K562 (cell line): Measurements from ENCODE around the gene JUP. TPM values are rescaled to one million over a fixed set of nuclear protein-coding genes. Genes with fewer than 3 reads are reported as not detected.

ENCODE experiments used
- ATAC-seq: fragments of 200-7000 bp; cut with Tn5 transposase; 3 replicates; pipeline ENCODE4 v1.9.1; 2020; ENCODE audit warnings: moderate library complexity
- BruUV-seq: library from RNA; stranded (reverse); fragments of 400-500 nt; replicated peaks from 2 replicates; lab custom pipeline; 2021; lab: Mats Ljungman, UMichigan
- CTCF ChIA-PET: fragments of 300-600 bp; formaldehyde crosslinking; extraction: SDS; loops from one replicate; lab custom pipeline; 2021; ENCODE audit warnings: low intra/inter-chr PET ratio; lab: Yijun Ruan, JAX
- POLR2A ChIA-PET: fragments of 300-600, 350-650 bp; sonication (Branson Sonifier 250); formaldehyde crosslinking; extraction: SDS; loops from one replicate; lab custom pipeline; 2021; ENCODE audit warnings: antibody characterized with exemption, inconsistent platforms; lab: Yijun Ruan, JAX
- DNase-seq, 4 experiments: peaks; one replicate each; pipeline versions ENCODE4 v3.0.0 to v3.0.0-alpha.2; 2011 to 2018; ENCODE audit warnings: low spot score in 3 of 4, mixed read lengths in 3 of 4; ENCODE audit errors: extremely low read depth in 1 of 4
- FAIRE-seq: peaks from 2 replicates; lab custom pipeline; 2011; peaks lifted over from hg19 to GRCh38; lab: Jason Lieb, UNC
- H2AFZ ChIP-seq: 2 replicates; pipeline ENCODE4 v1.6.0; 2011; ENCODE audit warnings: low read depth, low read length, control low read depth, inconsistent platforms
- H3K27ac ChIP-seq: fragments of 200-600 bp; 3 replicates; pipeline ENCODE4 v1.8.0; 2011; ENCODE audit warnings: low read depth, mild to moderate bottlenecking, control low read depth, inconsistent platforms, low read length, moderate library complexity, mixed read lengths; ENCODE audit errors: extremely low read depth
- H3K27me3 ChIP-seq, 2 experiments: fragments of 300-600 bp in 1 of 2; 2 replicates in 1 of 2; 3 replicates in 1 of 2; pipeline versions ENCODE4 v1.6.0 to v1.8.0; 2011; ENCODE audit warnings: inconsistent platforms in 2 of 2, low read length in 2 of 2, mild to moderate bottlenecking in 1 of 2, mixed read lengths in 1 of 2, moderate library complexity in 1 of 2; ENCODE audit not compliant: control insufficient read depth in 2 of 2, insufficient read depth in 2 of 2
- H3K36me3 ChIP-seq: fragments of 300-600 bp; 3 replicates; pipeline ENCODE4 v1.8.0; 2011; ENCODE audit warnings: mild to moderate bottlenecking, low read length, inconsistent platforms; ENCODE audit not compliant: control insufficient read depth, insufficient read depth
- H3K4me1 ChIP-seq, 2 experiments: fragments of 200-600 bp in 1 of 2; replicated peaks in 1 of 2; 2 replicates in 1 of 2; 3 replicates in 1 of 2; pipeline versions ENCODE4 v1.5.1 to v1.8.0; 2011; ENCODE audit warnings: inconsistent platforms in 2 of 2, low read length in 2 of 2, mild to moderate bottlenecking in 1 of 2, mixed read lengths in 1 of 2, moderate library complexity in 1 of 2; ENCODE audit not compliant: control insufficient read depth in 2 of 2, insufficient read depth in 2 of 2
- H3K4me2 ChIP-seq: 2 replicates; pipeline ENCODE4 v1.6.1; 2011; ENCODE audit warnings: low read length, control low read depth, inconsistent platforms, mixed read lengths; ENCODE audit not compliant: insufficient read depth
- H3K4me3 ChIP-seq: fragments of 200-600 bp; sonication (generic), shearing (Covaris generic); 2 replicates; pipeline ENCODE4 v1.5.1; 2016; ENCODE audit warnings: control low read depth, inconsistent platforms
- H3K79me2 ChIP-seq: fragments of 200-600 bp; 3 replicates; pipeline ENCODE4 v1.8.0; 2011; ENCODE audit warnings: low read length, inconsistent platforms; ENCODE audit not compliant: control insufficient read depth, insufficient read depth
- H3K9ac ChIP-seq, 2 experiments: 2 replicates each; pipeline versions ENCODE4 v1.6.0 to v1.6.1; 2011; ENCODE audit warnings: low read depth in 2 of 2, low read length in 2 of 2, control low read depth in 1 of 2, inconsistent platforms in 1 of 2, mild to moderate bottlenecking in 1 of 2, mixed read lengths in 1 of 2; ENCODE audit not compliant: insufficient read depth in 1 of 2
- H3K9me1 ChIP-seq: one replicate; pipeline ENCODE4 v1.6.0; 2011; ENCODE audit warnings: inconsistent platforms, mild to moderate bottlenecking, low read length, moderate library complexity; ENCODE audit not compliant: control insufficient read depth, insufficient read depth
- H3K9me3 ChIP-seq: replicated peaks from 2 replicates; pipeline ENCODE4 v1.5.1; 2011; ENCODE audit warnings: low read depth, low read length, inconsistent platforms; ENCODE audit not compliant: control insufficient read depth, insufficient read depth
- H4K20me1 ChIP-seq: replicated peaks from 2 replicates; pipeline ENCODE4 v1.6.1; 2011; ENCODE audit warnings: low read length, inconsistent platforms, mixed read lengths; ENCODE audit not compliant: control insufficient read depth, insufficient read depth
- CHD4 ChIP-seq: fragments of 200-600 bp; sonication (generic); IDR thresholded peaks from 3 replicates; pipeline ENCODE4 v1.6.1; 2012; ENCODE audit warnings: low read depth, mild to moderate bottlenecking, mixed read lengths, low read length, inconsistent platforms; ENCODE audit not compliant: insufficient read depth, insufficient replicate concordance, poor library complexity, severe bottlenecking
- CREBBP ChIP-seq: IDR thresholded peaks from one replicate; pipeline ENCODE4 v1.6.1; 2012; ENCODE audit warnings: low read depth, mild to moderate bottlenecking, control low read depth, inconsistent platforms, low read length
- CSDE1 ChIP-seq, 2 experiments: fragments of 450-650 bp; IDR thresholded peaks; 2 replicates each; pipeline ENCODE4 v1.6.1; 2016; ENCODE audit warnings: mild to moderate bottlenecking in 1 of 2
- DACH1 ChIP-seq: fragments of 450-650 bp; IDR thresholded peaks from 2 replicates; pipeline ENCODE4 v1.6.1; 2018; ENCODE audit not compliant: partially characterized antibody
- DDX20 ChIP-seq: fragments of 450-650 bp; IDR thresholded peaks from 2 replicates; pipeline ENCODE4 v1.6.1; 2016; ENCODE audit warnings: missing genetic modification characterization, low read depth, mild to moderate bottlenecking, missing compliant biosample characterization, moderate library complexity
- FOSL1 ChIP-seq: fragments of 200-800 bp; sonication (Bioruptor generic); conservative IDR thresholded peaks from 2 replicates; pipeline ENCODE4 v1.6.1; 2016; ENCODE audit warnings: missing genetic modification characterization, missing compliant biosample characterization
- FOXP1 ChIP-seq: sonication (generic); formaldehyde crosslinking; IDR thresholded peaks from 2 replicates; pipeline ENCODE4 v1.8.0; 2022; ENCODE audit warnings: mild to moderate bottlenecking, missing genetic modification reagents
- FUS ChIP-seq: fragments of 200-400 bp; formaldehyde crosslinking; optimal IDR thresholded peaks from 2 replicates; pipeline ENCODE3; 2017; ENCODE audit warnings: low read depth, low read length
- HOXB6 ChIP-seq: fragments of 250-450 bp; sonication (Bioruptor Pico); IDR thresholded peaks from 2 replicates; pipeline ENCODE4 v1.5.1; 2022; ENCODE audit warnings: mild to moderate bottlenecking, borderline replicate concordance
- POLR2A ChIP-seq: fragments of 450-650 bp; conservative IDR thresholded peaks from 2 replicates; pipeline ENCODE4 v1.6.1; 2016
- RAD51 ChIP-seq: fragments of 450-650 bp; IDR thresholded peaks from 2 replicates; pipeline ENCODE4 v1.7.1; 2016; ENCODE audit warnings: low read depth, mild to moderate bottlenecking, borderline replicate concordance
- SRSF7 ChIP-seq: fragments of 200-400 bp; formaldehyde crosslinking; optimal IDR thresholded peaks from 2 replicates; pipeline ENCODE3; 2017; ENCODE audit warnings: mild to moderate bottlenecking, low read depth, low read length
- SUPT5H ChIP-seq: fragments of 450-650 bp; IDR thresholded peaks from 2 replicates; pipeline ENCODE4 v1.6.1; 2016
- ZFP1 ChIP-seq: fragments of 450-650 bp; formaldehyde crosslinking; IDR thresholded peaks from 2 replicates; pipeline ENCODE4 v1.4.0; 2020; ENCODE audit warnings: mild to moderate bottlenecking, mixed read lengths
- ZNF140 ChIP-seq: fragments of 250-450 bp; sonication (Bioruptor Pico); IDR thresholded peaks from 2 replicates; pipeline ENCODE4 v1.8.0; 2021; ENCODE audit warnings: moderate library complexity, mild to moderate bottlenecking, inconsistent platforms
- ZNF23 ChIP-seq: fragments of 250-450 bp; sonication (Bioruptor Pico); IDR thresholded peaks from 2 replicates; pipeline ENCODE4 v1.4.0; 2020; ENCODE audit warnings: mild to moderate bottlenecking
- WGBS: fragments of 100-300 bp; shearing (Covaris generic); methylation state at CpG from one replicate; pipeline ENCODE4 v1.1.6; 2016; ENCODE audit warnings: low coverage, mixed read lengths; ENCODE audit not compliant: insufficient coverage; ENCODE audit errors: missing lambda C conversion rate; 5-methylcytosine and 5-hydroxymethylcytosine counted together
- in situ Hi-C: fragments of 300-500 bp; cut with MboI; formaldehyde crosslinking; loops from 4 replicates; pipeline ENCODE4 v1.15.0; 2018; ENCODE audit warnings: inconsistent platforms, mixed read lengths
- intact Hi-C: fragments of 100-400 bp; cut with micrococcal nuclease; formaldehyde crosslinking; loops from 2 replicates; pipeline ENCODE4 v1.14.2; 2022
- polyA plus RNA-seq, 8 experiments: library from polyadenylated mRNA; depleted of rRNA in 4 of 8; stranded (reverse) in 5 of 8; unstranded in 3 of 8; fragments of >200 nt; fragmentation: Nextera tagmentation in 2 of 8; fragmentation: Illumina TruSeq in 1 of 8; extraction: Ambion mirVana in 2 of 8; extraction: Trizol in 1 of 8; gene quantifications; 2 replicates each; pipeline versions ENCODE4 v1.2.1 to v1.2.3, GENCODE V29; 2011 to 2014; ENCODE audit warnings: inconsistent platforms in 1 of 8, missing spikeins in 1 of 8
- total RNA-seq, 7 experiments: library from RNA; depleted of rRNA in 6 of 7; stranded (reverse); fragments of >200 nt in 6 of 7; fragmentation: Illumina TruSeq in 2 of 7; extraction: Trizol in 2 of 7; gene quantifications; 2 replicates each; pipeline versions ENCODE4 v1.2.1 to v1.2.3, GENCODE V29; 2011 to 2021; ENCODE audit warnings: low replicate concordance in 1 of 7
- TF ChIP-seq, protein P1 (sequence below): fragments of 450-650 bp; formaldehyde crosslinking; IDR thresholded peaks from 2 replicates; pipeline ENCODE4 v1.4.0; 2020; ENCODE audit warnings: mild to moderate bottlenecking, moderate library complexity
- TF ChIP-seq, protein P2 (sequence below), 2 experiments: fragments of 450-650 bp; IDR thresholded peaks; 2 replicates each; pipeline ENCODE4 v1.6.1; 2018; ENCODE audit warnings: mild to moderate bottlenecking in 2 of 2, low read depth in 1 of 2; ENCODE audit not compliant: partially characterized antibody in 2 of 2
- TF ChIP-seq, protein P3 (sequence below): sonication (generic); formaldehyde crosslinking; IDR thresholded peaks from 2 replicates; pipeline ENCODE4 v1.8.0; 2023; ENCODE audit warnings: mild to moderate bottlenecking, missing genetic modification reagents

Gene JUP
- total and polyA plus RNA-seq, 9 of the 15 experiments (the other 6 are each of a cell fraction or from before 2014, with no cell fraction given), result 6.4 to 177 (median 31.2) TPM

DNA sequence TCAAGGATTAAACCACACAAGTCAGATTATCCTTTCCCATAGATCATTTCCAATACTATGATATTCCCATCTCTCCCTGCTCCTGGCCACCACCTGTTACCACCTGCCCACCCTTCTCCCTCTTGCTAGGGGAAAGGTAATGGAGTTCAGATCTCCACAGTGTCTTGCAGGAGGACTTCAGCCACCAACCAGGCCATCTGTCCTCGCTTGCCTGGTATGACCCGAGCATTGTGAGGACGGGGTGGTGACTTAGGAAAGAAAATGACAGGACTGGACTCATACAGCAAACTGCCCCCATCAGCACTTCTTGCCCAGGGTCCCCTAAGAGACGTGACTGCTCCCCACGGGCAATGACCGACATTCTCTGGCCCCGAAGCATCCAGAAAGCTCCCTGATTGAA is 37.1 kb upstream of the JUP start:
- Histone ChIP-seq H3K4me2 (no peak overlapping the region), H3K9me1 (no peaks in the 10 kb centered on the region), H3K9ac (no peak overlapping the region), H3K4me3 (no peak overlapping the region), H3K27me3 (no peaks in the 10 kb centered on the region), H4K20me1 (no peaks in the 10 kb centered on the region), H3K9me3 (no peaks in the 10 kb centered on the region), H3K36me3 (peaks cover 34% of the 10 kb centered on the region), H3K27ac (no peak overlapping the region), H3K4me1 (peaks cover 2 to 30% of the 10 kb centered on the region in 2 experiments; a peak in 4 of 5 replicates), H2AFZ (no peak overlapping the region), H3K79me2 (no peaks in the 10 kb centered on the region)
- ChIA-PET CTCF (no interaction called here), POLR2A (interaction anchor here (0.8 to 1.1 kb wide), 4 partner anchors 9 to 15 kb away, joined by 3 to 4 read pairs (median 4); no protein-coding TSS in a partner anchor)
- ATAC-seq (no peak), FAIRE-seq (no peak), DNase-seq (no peak)
- BruUV-seq, result no TSS peak
- in situ Hi-C loops, result no loop called here
- 75% methylated on average over 7 of the region's 7 CpGs for WGBS
- intact Hi-C loops, result no loop called here
- TF ChIP-seq DDX20 (tag), result no peak
- no peak for TF ChIP-seq RAD51
- no peak for TF ChIP-seq FOSL1 (tag)
- TF ChIP-seq DACH1, result no peak
- no peak for TF ChIP-seq FUS
- TF ChIP-seq POLR2A, result 0 out of 2 replicates have a peak, but pooled peaks have one; percentile 16
- no peak for TF ChIP-seq FOXP1 (CRISPR knock-in tag)
- TF ChIP-seq CSDE1 (IDR thresholded peaks at IDR 0.05), result no peak
- no peak for TF ChIP-seq HOXB6
- TF ChIP-seq CHD4, result no peak
- TF ChIP-seq CREBBP, result no peak
- TF ChIP-seq ZNF140 (CRISPR knock-in tag), result no peak
- no peak for TF ChIP-seq SRSF7
- TF ChIP-seq, protein P1, sequence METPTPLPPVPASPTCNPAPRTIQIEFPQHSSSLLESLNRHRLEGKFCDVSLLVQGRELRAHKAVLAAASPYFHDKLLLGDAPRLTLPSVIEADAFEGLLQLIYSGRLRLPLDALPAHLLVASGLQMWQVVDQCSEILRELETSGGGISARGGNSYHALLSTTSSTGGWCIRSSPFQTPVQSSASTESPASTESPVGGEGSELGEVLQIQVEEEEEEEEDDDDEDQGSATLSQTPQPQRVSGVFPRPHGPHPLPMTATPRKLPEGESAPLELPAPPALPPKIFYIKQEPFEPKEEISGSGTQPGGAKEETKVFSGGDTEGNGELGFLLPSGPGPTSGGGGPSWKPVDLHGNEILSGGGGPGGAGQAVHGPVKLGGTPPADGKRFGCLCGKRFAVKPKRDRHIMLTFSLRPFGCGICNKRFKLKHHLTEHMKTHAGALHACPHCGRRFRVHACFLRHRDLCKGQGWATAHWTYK (CRISPR knock-in tag), result no peak
- TF ChIP-seq, protein P2, sequence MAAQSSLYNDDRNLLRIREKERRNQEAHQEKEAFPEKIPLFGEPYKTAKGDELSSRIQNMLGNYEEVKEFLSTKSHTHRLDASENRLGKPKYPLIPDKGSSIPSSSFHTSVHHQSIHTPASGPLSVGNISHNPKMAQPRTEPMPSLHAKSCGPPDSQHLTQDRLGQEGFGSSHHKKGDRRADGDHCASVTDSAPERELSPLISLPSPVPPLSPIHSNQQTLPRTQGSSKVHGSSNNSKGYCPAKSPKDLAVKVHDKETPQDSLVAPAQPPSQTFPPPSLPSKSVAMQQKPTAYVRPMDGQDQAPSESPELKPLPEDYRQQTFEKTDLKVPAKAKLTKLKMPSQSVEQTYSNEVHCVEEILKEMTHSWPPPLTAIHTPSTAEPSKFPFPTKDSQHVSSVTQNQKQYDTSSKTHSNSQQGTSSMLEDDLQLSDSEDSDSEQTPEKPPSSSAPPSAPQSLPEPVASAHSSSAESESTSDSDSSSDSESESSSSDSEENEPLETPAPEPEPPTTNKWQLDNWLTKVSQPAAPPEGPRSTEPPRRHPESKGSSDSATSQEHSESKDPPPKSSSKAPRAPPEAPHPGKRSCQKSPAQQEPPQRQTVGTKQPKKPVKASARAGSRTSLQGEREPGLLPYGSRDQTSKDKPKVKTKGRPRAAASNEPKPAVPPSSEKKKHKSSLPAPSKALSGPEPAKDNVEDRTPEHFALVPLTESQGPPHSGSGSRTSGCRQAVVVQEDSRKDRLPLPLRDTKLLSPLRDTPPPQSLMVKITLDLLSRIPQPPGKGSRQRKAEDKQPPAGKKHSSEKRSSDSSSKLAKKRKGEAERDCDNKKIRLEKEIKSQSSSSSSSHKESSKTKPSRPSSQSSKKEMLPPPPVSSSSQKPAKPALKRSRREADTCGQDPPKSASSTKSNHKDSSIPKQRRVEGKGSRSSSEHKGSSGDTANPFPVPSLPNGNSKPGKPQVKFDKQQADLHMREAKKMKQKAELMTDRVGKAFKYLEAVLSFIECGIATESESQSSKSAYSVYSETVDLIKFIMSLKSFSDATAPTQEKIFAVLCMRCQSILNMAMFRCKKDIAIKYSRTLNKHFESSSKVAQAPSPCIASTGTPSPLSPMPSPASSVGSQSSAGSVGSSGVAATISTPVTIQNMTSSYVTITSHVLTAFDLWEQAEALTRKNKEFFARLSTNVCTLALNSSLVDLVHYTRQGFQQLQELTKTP (IDR thresholded peaks at IDR 0.05; ENCODE audit: low read depth in 1 of 2, partially characterized antibody in 2 of 2), result no peak
- TF ChIP-seq SUPT5H, result 0 out of 2 replicates have a peak, but pooled peaks have one; percentile 37
- no peak for TF ChIP-seq ZNF23 (CRISPR knock-in tag)
- no peak for TF ChIP-seq ZFP1 (CRISPR knock-in tag)
- TF ChIP-seq, protein P3, sequence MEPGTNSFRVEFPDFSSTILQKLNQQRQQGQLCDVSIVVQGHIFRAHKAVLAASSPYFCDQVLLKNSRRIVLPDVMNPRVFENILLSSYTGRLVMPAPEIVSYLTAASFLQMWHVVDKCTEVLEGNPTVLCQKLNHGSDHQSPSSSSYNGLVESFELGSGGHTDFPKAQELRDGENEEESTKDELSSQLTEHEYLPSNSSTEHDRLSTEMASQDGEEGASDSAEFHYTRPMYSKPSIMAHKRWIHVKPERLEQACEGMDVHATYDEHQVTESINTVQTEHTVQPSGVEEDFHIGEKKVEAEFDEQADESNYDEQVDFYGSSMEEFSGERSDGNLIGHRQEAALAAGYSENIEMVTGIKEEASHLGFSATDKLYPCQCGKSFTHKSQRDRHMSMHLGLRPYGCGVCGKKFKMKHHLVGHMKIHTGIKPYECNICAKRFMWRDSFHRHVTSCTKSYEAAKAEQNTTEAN, result no peak
